SK-N-SH (cell line): ENCODE results near the gene LAMB1. TPM values are rescaled to one million over a fixed set of nuclear protein-coding genes. Genes with fewer than 3 reads are reported as not detected.

ENCODE experiments used
- CTCF ChIA-PET: fragments of 300-600, 350-600 bp; formaldehyde crosslinking; extraction: SDS; loops from one replicate; lab custom pipeline; 2021; lab: Yijun Ruan, JAX
- POLR2A ChIA-PET: fragments of 350-600 bp; sonication (Branson Sonifier 250); formaldehyde crosslinking; extraction: SDS; loops from one replicate; lab custom pipeline; 2020; ENCODE audit warnings: antibody characterized with exemption, inconsistent platforms; lab: Yijun Ruan, JAX
- DNase-seq: peaks from one replicate; pipeline ENCODE4 v3.0.0; 2012
- H2AFZ ChIP-seq: fragments of 200-600 bp; sonication (generic); 2 replicates; pipeline ENCODE4 v1.8.1; 2016; ENCODE audit warnings: antibody characterized with exemption, mild to moderate bottlenecking, low read depth
- H3F3A ChIP-seq: fragments of 200-600 bp; sonication (generic); replicated peaks from 2 replicates; pipeline ENCODE3; 2016; ENCODE audit warnings: antibody characterized with exemption, mild to moderate bottlenecking; ENCODE audit not compliant: insufficient read depth
- H3K27ac ChIP-seq, 2 experiments: fragments of 200-500 bp in 1 of 2; fragments of 200-600 bp in 1 of 2; sonication (Bioruptor generic) in 1 of 2; sonication (generic), shearing (Covaris generic) in 1 of 2; 2 replicates each; pipeline versions ENCODE4 v1.5.1 to v1.6.1; 2014 to 2016; ENCODE audit warnings: low read depth in 2 of 2, inconsistent platforms in 1 of 2, low read length in 1 of 2, mild to moderate bottlenecking in 1 of 2, mixed read lengths in 1 of 2
- H3K27me3 ChIP-seq: fragments of 200-600 bp; sonication (generic), shearing (Covaris generic); 2 replicates; pipeline ENCODE4 v1.6.1; 2016; ENCODE audit warnings: mixed run types; ENCODE audit not compliant: insufficient read depth
- H3K36me3 ChIP-seq, 2 experiments: fragments of 200-500 bp in 1 of 2; fragments of 200-600 bp in 1 of 2; sonication (Bioruptor generic) in 1 of 2; sonication (generic) in 1 of 2; replicated peaks in 1 of 2; 2 replicates each; pipeline versions ENCODE3 to v1.5.1; 2014 to 2016; ENCODE audit warnings: low read length in 1 of 2, mild to moderate bottlenecking in 1 of 2; ENCODE audit not compliant: insufficient read depth in 2 of 2, control insufficient read depth in 1 of 2
- H3K4me1 ChIP-seq, 2 experiments: fragments of 200-500 bp in 1 of 2; fragments of 200-600 bp in 1 of 2; sonication (Bioruptor generic) in 1 of 2; sonication (generic), shearing (Covaris generic) in 1 of 2; 2 replicates each; pipeline versions ENCODE4 v1.5.1 to v1.6.1; 2014 to 2016; ENCODE audit warnings: low read depth in 1 of 2, low read length in 1 of 2, mixed run types in 1 of 2; ENCODE audit not compliant: insufficient read depth in 2 of 2, control insufficient read depth in 1 of 2
- H3K4me2 ChIP-seq: fragments of 200-600 bp; sonication (generic), shearing (Covaris generic); 2 replicates; pipeline ENCODE4 v1.6.1; 2017; ENCODE audit warnings: mixed run types
- H3K4me3 ChIP-seq, 2 experiments: fragments of 200-500 bp in 1 of 2; fragments of 200-600 bp in 1 of 2; sonication (Bioruptor generic) in 1 of 2; sonication (generic), shearing (Covaris generic) in 1 of 2; 2 replicates each; pipeline versions ENCODE4 v1.5.1 to v1.8.1; 2014 to 2016; ENCODE audit warnings: low read depth in 2 of 2, inconsistent platforms in 1 of 2, low read length in 1 of 2, mild to moderate bottlenecking in 1 of 2, mixed read lengths in 1 of 2, moderate library complexity in 1 of 2
- H3K79me2 ChIP-seq: fragments of 200-600 bp; sonication (generic); 2 replicates; pipeline ENCODE4 v1.8.1; 2017; ENCODE audit warnings: mild to moderate bottlenecking; ENCODE audit not compliant: insufficient read depth
- H3K9ac ChIP-seq: fragments of 200-600 bp; sonication (generic); 2 replicates; pipeline ENCODE4 v1.6.1; 2017; ENCODE audit warnings: mixed run types
- H3K9me2 ChIP-seq: fragments of 200-600 bp; sonication (generic); 2 replicates; pipeline ENCODE4 v1.6.1; 2017; ENCODE audit warnings: mixed run types
- H3K9me3 ChIP-seq: fragments of 200-600 bp; sonication (generic); 2 replicates; pipeline ENCODE4 v1.6.1; 2017; ENCODE audit warnings: mixed run types, mild to moderate bottlenecking, moderate library complexity
- H4K20me1 ChIP-seq: fragments of 200-600 bp; sonication (generic); 2 replicates; pipeline ENCODE4 v1.6.1; 2017; ENCODE audit warnings: mild to moderate bottlenecking, mixed run types; ENCODE audit not compliant: insufficient read depth
- EP300 ChIP-seq, 2 experiments: IDR thresholded peaks; 2 replicates each; pipeline versions ENCODE4 v1.4.0 to v1.6.1; 2012; ENCODE audit warnings: borderline replicate concordance in 1 of 2, low read depth in 1 of 2, low read length in 1 of 2
- EZH2phosphoT487 ChIP-seq: fragments of 200-600 bp; sonication (generic); IDR thresholded peaks from 2 replicates; pipeline ENCODE4 v1.6.1; 2017; ENCODE audit warnings: low read depth, mixed run types, mild to moderate bottlenecking, antibody characterized with exemption, moderate library complexity, borderline replicate concordance
- FOXJ3 ChIP-seq: sonication (generic); formaldehyde crosslinking; IDR thresholded peaks from 2 replicates; pipeline ENCODE4 v1.5.1; 2020; ENCODE audit warnings: mild to moderate bottlenecking, missing genetic modification reagents
- FOXM1 ChIP-seq: IDR thresholded peaks from 2 replicates; pipeline ENCODE4 v1.4.0; 2012; ENCODE audit warnings: low read depth, mild to moderate bottlenecking
- GABPA ChIP-seq: IDR thresholded peaks from 2 replicates; pipeline ENCODE4 v1.4.0; 2012; ENCODE audit warnings: low read depth, mild to moderate bottlenecking
- GATA2 ChIP-seq: sonication (generic); formaldehyde crosslinking; IDR thresholded peaks from 2 replicates; pipeline ENCODE4 v1.5.0; 2020; ENCODE audit warnings: mild to moderate bottlenecking, missing genetic modification reagents
- MEF2A ChIP-seq: IDR thresholded peaks from 2 replicates; pipeline ENCODE4 v1.4.0; 2012; ENCODE audit warnings: low read depth, borderline replicate concordance
- MXI1 ChIP-seq: IDR thresholded peaks from 2 replicates; pipeline ENCODE4 v1.6.1; 2012; ENCODE audit warnings: mild to moderate bottlenecking, low read depth, low read length, improper control_type of control experiment
- NFIC ChIP-seq: IDR thresholded peaks from 2 replicates; pipeline ENCODE4 v1.4.0; 2012; ENCODE audit warnings: borderline replicate concordance
- NRF1 ChIP-seq: IDR thresholded peaks from 2 replicates; pipeline ENCODE4 v1.6.1; 2012; ENCODE audit warnings: low read depth, mild to moderate bottlenecking, low read length
- POLR2AphosphoS5 ChIP-seq: IDR thresholded peaks from 2 replicates; pipeline ENCODE4 v1.6.1; 2012; ENCODE audit warnings: low read depth, low read length
- RAD21 ChIP-seq: IDR thresholded peaks from 2 replicates; pipeline ENCODE4 v1.6.1; 2012; ENCODE audit warnings: mild to moderate bottlenecking, low read length
- RCOR1 ChIP-seq: fragments of 150-350 bp; IDR thresholded peaks from 2 replicates; pipeline ENCODE4 v1.6.1; 2017; ENCODE audit warnings: antibody characterized with exemption, low read length
- REST ChIP-seq: IDR thresholded peaks from 2 replicates; pipeline ENCODE4 v1.6.1; 2012; ENCODE audit warnings: mild to moderate bottlenecking, low read depth, low read length, moderate library complexity
- RXRA ChIP-seq: IDR thresholded peaks from 2 replicates; pipeline ENCODE4 v1.4.0; 2012; ENCODE audit warnings: low read depth, mild to moderate bottlenecking, borderline replicate concordance
- SIN3A ChIP-seq: IDR thresholded peaks from 2 replicates; pipeline ENCODE4 v1.6.1; 2012; ENCODE audit warnings: low read depth, mild to moderate bottlenecking, low read length, moderate library complexity, borderline replicate concordance
- SMC3 ChIP-seq: IDR thresholded peaks from 2 replicates; pipeline ENCODE4 v1.6.1; 2012; ENCODE audit warnings: low read depth, low read length, improper control_type of control experiment
- TCF12 ChIP-seq: IDR thresholded peaks from 2 replicates; pipeline ENCODE4 v1.4.0; 2012
- TEAD4 ChIP-seq: IDR thresholded peaks from 2 replicates; pipeline ENCODE4 v1.4.0; 2012; ENCODE audit warnings: mild to moderate bottlenecking, borderline replicate concordance; ENCODE audit not compliant: insufficient read depth
- USF2 ChIP-seq: fragments of 150-350 bp; IDR thresholded peaks from 2 replicates; pipeline ENCODE4 v1.6.1; 2017; ENCODE audit warnings: antibody characterized with exemption, low read length, low read depth, borderline replicate concordance
- WGBS: methylation state at CpG from one replicate; pipeline ENCODE4 v1.1.6; 2017; ENCODE audit warnings: low lambda C conversion rate; 5-methylcytosine and 5-hydroxymethylcytosine counted together
- polyA plus RNA-seq, 3 experiments: library from polyadenylated mRNA; depleted of rRNA; stranded (reverse); fragments of >200 nt; gene quantifications; 2 replicates each; pipeline ENCODE4 v1.2.3, GENCODE V29; 2012
- TF ChIP-seq, protein P1 (sequence below): IDR thresholded peaks from 2 replicates; pipeline ENCODE4 v1.4.0; 2012; ENCODE audit warnings: low read depth
- TF ChIP-seq, protein P2 (sequence below): IDR thresholded peaks from 2 replicates; pipeline ENCODE4; 2012
- TF ChIP-seq, protein P3 (sequence below): IDR thresholded peaks from 2 replicates; pipeline ENCODE4 v1.4.0; 2012; ENCODE audit warnings: low read depth, borderline replicate concordance

LAMB1 gene
- polyA plus RNA-seq, 1 of the 3 experiments (the other 2 are of a cell fraction) = 435 TPM

- Histone ChIP-seq H3K9ac (no peak overlapping the region), H3K9me2 (no peaks in the 10 kb centered on the region), H2AFZ (no peak overlapping the region), H3K27me3 (no peaks in the 10 kb centered on the region), H3K27ac (peak overlapping the region in 1 of 2 experiments; percentile 95; a peak in 2 of 4 replicates), H3K4me1 (peaks cover 4 to 43% of the 10 kb centered on the region in 2 experiments), H3F3A (peaks cover 47% of the 10 kb centered on the region), H3K4me2 (no peak overlapping the region), H3K4me3 (no peak overlapping the region), H3K79me2 (no peaks in the 10 kb centered on the region), H4K20me1 (no peaks in the 10 kb centered on the region), H3K36me3 (no peaks in the 10 kb centered on the region), H3K9me3 (no peaks in the 10 kb centered on the region)
- DNase-seq = peak; percentile 36
- ChIA-PET CTCF (interaction anchor here (0.6 to 5.6 kb wide), 35 partner anchors 8 to 550 kb away, joined by 3 to 32 read pairs (median 4); partner anchors contain the start of genes LAMB1 and LAMB4), POLR2A (interaction anchor here (1.1 to 1.8 kb wide), 2 partner anchors 14 to 15 kb away, joined by 3 to 5 read pairs; partner anchors contain the start of gene LAMB1)
- 61% methylated on average over 2 of the region's 2 CpGs for WGBS
- TF ChIP-seq FOXJ3 (CRISPR knock-in tag) (no peak), RXRA (no peak), NFIC (peak; percentile 55), GABPA (no peak), SIN3A (0 out of 2 replicates have a peak, but pooled peaks have one; percentile 35), MEF2A (no peak), MXI1 (no peak), TCF12 (peak; percentile 7; the same call in 1 of the 2 replicates), REST (no peak), RCOR1 (no peak), POLR2AphosphoS5 (no peak), SMC3 (peak; percentile 55), TEAD4 (no peak), GATA2 (CRISPR knock-in tag) (no peak), EZH2phosphoT487 (no peak), FOXM1 (no peak), EP300 (IDR thresholded peaks at IDR 0.05; ENCODE audit: borderline replicate concordance in 1 of 2, low read depth in 1 of 2, low read length in 1 of 2) (peak in 1 of 2 experiments; percentile 24; a peak in 1 of 4 replicates), RAD21 (peak; percentile 75), USF2 (no peak), NRF1 (no peak)
- TF ChIP-seq, protein P1, sequence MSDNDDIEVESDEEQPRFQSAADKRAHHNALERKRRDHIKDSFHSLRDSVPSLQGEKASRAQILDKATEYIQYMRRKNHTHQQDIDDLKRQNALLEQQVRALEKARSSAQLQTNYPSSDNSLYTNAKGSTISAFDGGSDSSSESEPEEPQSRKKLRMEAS = 0 out of 2 replicates have a peak, but pooled peaks have one; percentile 30
- TF ChIP-seq, protein P2, sequence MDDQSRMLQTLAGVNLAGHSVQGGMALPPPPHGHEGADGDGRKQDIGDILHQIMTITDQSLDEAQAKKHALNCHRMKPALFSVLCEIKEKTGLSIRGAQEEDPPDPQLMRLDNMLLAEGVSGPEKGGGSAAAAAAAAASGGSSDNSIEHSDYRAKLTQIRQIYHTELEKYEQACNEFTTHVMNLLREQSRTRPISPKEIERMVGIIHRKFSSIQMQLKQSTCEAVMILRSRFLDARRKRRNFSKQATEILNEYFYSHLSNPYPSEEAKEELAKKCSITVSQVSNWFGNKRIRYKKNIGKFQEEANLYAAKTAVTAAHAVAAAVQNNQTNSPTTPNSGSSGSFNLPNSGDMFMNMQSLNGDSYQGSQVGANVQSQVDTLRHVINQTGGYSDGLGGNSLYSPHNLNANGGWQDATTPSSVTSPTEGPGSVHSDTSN = 0 out of 2 replicates have a peak, but pooled peaks have one; percentile 7
- TF ChIP-seq, protein P3, sequence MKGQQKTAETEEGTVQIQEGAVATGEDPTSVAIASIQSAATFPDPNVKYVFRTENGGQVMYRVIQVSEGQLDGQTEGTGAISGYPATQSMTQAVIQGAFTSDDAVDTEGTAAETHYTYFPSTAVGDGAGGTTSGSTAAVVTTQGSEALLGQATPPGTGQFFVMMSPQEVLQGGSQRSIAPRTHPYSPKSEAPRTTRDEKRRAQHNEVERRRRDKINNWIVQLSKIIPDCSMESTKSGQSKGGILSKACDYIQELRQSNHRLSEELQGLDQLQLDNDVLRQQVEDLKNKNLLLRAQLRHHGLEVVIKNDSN = no peak
Measured at GRCh38 chr7:108016841-108017775, 14.1 kb upstream of the LAMB1 start.
